AG08395 (cell line): ENCODE results near the gene KCNK10.

Experiments used
- DNase-seq: peaks from one replicate; pipeline ENCODE4 v3.0.0; 2012; ENCODE audit warnings: mixed read lengths, low spot score

Gene KCNK10

DNA sequence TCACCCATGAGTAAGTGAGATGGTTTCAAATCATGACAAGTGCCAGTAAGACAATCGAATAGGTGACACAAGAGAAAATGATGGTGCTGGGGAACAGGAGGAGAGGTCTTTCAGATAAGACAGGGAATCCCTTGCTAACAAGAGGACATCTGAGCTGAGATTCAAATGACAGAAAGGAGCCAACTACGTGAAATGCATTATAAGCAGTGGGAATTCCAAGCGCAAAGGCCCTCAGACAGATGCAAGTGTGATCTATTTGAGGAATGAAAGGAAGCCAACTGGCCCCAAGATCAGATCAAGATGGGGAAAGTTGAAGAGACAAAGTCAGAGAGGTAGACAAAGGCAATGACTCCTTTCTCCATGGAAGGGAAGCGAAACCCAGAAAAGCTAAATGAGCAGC, 4.7 kb downstream of the KCNK10 start:
- DNase-seq, result no peak

DNA sequence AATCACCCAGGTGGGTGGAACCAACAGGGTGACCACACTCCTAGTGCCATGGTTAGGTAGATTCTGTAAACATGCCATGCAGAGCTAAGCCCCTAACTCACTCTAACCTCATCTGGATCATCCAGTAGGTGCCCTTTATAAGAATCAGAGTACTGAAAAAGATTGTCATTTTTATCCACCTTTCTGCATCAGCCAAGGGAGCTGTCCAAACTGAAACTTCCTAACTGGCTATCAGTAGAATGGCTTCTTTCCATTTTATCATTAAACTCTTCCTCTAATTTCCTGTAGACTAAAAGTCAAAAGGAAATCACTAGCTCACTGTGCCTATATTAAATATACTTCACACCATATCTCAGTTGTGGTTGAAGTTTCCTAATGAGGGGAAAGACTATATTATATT, 6.5 kb downstream of the KCNK10 start:
- DNase-seq, result no peak

DNA sequence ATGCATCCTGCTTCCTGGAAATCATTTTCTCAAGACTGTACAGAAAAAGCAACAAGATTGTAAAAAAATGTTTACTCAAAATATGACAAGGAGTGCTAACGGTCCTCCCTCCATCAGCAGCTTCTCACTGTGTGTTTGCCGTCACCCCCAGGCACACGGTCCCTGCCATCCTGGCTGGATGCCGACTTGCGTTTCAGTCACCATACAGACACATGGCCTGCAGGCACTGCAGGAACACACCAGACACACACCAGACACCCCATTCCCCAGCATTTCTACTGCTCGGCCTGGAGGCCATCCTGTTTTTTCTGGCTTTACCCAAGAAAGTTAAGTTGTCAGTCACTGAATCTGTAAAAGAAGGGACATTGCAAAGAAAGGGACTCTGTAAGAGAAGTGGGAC, 10.8 kb downstream of the KCNK10 start:
- no peak for DNase-seq

DNA sequence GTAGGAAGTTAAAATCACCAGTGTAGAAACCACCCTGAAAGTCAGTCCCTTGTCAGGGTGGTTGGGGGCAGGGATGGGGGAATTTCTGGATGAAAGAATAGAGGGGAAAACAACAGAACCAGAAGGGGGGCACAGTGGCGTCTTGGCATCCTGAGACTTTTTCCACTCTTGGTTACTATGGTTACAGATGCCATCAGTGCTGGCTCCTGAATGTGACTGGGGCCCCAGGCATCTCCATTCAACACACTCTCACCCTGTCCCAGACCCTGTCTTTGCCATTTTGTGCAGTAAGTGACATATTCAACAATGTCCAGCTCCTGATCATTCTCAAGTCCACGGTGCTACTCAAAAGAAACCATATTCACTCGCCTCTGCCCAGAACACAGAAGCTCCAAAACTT, 11.3 kb downstream of the KCNK10 start:
- no peak for DNase-seq

DNA sequence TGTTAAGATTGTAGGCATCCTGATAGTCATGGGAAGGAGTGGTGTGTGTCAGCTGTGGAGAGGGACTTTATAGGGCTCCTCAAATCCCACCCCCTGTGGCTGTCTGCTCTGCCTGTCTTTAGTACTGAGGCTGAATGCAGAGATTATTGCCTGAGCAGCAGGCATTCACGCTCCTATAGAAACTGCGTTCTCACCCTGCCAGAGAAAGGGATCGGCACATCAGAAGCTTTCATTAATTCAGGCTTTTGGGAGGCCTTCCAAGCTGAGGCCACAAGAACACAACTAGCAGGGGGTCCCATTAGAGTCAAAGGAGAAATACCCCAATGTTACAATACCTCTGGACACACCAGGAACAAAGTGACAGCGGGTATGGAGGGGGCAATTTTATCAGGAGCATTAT, 12.6 kb downstream of the KCNK10 start:
- DNase-seq, result no peak

DNA sequence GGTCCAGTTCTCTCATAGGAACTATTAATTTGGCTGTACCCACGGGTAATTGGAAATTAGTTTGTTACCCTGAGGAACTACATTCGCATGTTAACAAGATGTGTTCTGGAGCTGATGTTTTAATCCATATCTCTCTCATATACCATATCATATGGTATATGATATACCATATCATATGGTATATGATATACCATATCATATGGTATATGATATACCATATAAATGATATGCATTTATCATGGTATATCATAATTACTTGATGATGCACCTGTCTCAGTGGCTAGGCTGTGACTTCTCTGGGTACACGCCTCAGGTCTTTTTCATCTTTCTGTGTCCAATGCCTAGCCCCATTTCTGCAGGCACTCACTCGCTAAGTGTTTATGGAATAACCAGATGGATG, 13.0 kb downstream of the KCNK10 start:
- DNase-seq, result no peak

DNA sequence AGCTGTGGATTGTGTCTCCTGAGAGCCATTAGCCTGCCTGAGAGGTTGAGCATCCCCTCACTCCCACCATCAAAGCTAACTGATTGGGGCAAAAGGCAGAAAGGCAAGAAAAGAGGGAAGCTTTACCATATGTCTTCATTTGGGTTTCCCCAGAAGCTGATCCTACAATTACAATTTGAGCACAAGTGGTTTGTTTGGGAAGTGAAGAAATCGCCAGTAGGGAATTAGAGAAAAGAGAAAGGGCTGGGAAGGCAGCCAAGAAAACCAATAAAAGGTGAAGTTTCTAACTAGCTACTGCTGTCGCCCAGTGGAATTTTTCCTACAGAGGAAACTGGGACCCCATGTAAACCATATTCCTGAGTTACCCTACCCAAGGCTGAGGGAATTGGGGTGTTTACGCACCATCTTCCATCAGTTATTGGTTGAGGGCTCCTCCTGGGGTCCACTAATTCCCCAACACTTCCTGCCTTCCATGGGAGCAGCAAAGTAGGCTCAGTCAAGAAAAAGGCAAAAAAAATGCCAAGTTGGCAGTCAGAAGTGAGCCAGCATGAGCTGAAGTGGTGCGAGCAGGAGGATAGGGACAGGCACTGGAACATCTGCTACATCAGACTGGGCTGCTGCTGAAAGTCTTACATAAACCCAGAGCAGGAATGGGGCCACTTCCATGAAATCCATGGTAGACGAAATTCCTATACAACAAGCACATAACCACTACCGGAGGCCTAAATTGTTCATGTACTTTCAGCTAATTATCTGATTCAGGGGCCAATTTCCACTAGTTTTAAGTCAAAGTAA, 17.3 kb downstream of the KCNK10 start:
- DNase-seq, result no peak

DNA sequence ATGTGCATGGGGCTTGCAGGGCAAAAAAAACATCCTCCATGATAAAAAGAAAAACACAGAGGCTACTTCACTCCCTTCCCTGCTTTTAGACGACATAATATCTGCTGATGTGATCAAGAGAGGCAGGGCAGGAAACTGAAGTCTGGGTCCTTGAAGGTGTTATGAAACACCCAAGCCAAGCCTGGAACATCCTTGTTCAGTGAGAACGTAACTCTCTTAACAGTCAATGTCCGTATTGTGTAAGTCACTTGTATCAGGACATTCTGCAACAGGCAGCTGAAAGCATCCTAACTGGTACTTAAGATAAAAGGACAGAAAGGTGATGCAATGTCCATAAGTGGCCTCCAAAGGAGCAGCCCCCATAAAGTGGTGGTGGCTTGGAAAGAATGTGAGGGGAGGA, 20.0 kb downstream of the KCNK10 start:
- no peak for DNase-seq

DNA sequence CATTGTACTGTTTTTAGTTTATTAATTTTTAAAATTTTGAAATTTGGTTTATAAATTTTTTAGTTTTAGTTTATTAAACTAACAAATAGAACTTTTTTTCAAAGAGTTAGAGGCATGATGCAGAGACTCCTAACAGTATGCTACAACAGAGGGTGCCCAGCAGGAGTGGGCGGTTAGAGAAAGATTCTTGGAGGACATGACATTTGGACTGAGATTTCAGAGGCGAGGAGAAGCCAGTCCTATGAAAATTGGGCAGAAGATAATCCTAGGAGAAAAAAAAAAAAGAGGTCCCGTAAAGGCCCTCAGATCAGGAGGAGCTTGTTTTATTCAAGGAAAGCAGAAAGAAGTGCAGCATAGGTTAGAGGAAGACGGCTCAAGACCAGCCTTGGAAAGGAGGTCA, 21.7 kb downstream of the KCNK10 start:
- no peak for DNase-seq

DNA sequence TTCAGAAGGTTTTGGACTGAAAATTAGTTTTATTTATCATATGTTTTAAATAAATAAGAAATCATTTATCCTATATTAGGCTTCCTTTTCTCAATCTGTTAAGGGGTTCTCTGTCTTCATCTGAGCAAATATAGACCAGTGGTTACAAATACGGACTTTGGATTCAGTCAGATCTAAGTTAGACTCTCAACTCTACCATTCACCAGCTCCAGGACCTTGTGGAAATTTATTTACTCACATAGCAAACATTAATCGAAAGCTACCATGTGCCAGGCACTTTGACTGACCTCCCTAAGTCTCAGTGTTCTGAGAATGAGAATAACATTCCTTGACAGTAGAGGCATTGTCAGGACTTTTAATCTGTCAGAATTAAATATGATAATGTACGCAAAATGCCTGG, 22.3 kb downstream of the KCNK10 start:
- DNase-seq, result no peak

DNA sequence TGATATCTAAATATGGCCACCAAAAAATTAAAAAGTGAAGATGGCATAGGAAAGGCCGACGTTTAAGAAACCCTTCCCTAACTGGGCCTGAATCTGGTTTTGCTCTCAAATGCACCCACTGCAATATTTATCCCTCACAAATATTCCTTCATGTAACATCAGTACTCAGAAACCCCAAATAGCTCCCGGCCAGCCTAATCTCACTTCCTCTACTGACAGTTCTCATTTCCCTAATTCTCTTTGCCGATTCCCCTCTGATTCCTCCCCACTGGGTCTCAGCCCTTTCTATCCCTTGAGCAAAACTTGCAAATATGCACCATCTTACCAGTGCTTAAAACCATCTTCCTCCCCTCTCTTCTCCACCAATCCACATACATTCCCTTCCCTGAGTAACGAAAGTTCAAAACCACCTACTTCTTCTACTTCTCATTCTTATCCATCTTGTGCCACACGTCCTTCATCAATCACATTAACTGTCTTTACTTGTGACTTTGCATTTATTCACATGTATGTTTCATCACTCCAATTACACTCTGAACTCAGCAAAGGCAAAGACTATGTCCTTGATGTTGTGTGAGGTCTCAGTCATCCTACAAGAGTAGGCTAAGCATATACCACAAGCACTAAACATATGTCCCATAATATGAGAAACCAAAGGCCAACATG, 23.1 kb downstream of the KCNK10 start:
- DNase-seq, result no peak

DNA sequence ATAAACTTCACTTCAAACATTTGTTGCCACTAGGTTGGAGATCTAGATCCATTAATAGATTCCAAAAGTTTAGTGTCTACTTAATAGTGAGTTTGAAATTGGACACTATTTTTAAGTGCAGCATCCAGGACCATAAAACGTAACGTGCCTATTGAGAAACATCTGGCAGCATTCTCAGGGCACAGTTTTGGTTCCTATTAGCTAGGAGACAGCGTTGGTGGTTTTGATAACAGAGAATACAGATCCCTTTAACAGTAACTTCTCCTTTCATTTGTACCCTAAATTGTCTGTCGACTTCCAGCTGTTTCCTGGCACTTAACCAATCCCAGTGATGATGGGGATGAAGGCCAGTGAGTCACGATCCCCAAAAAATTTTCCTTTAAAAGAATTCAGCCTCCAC, 25.8 kb downstream of the KCNK10 start:
- no peak for DNase-seq

DNA sequence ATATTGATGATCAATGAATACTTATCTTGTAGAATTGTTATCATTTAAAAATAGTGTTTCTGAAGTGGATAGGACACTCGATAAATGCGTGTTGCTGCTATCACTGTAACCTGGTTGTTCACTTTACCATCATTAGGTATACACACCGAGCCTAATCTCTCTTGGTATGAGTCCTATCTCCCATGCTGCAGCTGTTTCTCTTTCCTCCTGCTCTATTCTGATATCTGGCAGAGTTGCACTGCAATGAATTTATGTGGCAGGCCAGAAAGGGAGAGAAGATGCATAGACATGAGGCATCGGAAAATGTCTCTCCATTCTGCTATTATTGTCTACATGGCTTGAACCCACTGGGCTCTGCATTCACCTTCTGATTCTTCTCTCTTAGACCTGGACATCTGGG, 26.7 kb downstream of the KCNK10 start:
- DNase-seq, result no peak

DNA sequence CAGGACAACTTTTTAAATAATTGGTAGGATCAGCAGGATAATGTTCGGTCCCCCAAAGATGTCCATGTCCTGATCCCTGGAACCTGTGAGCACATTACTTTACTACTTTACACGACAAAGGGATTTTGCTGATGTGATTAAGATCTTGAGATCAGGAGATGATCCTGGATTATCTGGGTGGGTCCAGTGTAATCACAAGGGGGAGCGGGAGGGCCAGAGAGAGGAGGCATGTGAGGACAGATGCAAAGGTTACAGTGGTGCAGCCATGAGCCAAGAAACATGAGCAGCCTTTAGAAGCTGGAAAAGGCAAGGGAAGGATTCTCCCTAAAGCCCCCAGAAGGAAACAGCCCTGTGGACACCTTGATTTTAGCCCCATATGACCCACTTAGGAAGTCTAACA, 33.1 kb downstream of the KCNK10 start:
- no peak for DNase-seq

DNA sequence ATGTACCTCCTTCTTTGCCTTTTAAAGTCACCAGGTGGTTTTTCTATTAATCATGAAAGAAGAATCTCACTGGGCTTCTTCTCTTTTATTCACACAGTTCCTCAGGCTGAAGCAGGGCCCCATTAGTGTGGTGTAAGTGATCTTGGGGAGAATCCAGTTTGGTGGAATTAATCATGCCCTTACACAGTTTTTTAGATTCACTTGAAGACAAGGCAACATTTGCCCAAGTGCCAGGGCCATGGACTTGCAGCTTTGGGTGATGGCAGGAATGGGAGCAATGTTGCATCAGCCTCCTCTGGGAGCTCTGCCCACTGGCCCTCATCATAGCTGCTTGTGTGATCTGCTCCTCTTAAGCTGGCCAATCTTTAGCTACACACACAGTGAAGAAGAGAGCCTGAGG, 33.8 kb downstream of the KCNK10 start:
- DNase-seq, result no peak

DNA sequence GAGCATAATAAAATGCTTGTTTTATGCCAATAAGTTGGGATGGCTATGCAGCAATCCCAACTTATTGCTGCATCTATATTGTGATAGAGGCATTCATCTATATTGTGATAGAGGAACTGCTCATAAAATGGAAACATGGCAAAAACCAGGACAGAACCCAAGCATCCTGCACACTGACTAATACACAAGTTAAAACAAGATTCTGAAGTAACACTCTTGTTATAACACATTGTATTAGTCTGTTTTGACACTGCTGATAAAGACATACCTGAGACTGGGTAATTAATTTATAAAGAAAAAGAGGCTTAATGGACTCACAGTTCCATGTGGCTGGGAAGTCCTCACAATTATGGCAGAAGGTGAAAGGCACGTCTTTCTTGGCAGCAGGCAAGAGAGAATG, 36.8 kb downstream of the KCNK10 start:
- no peak for DNase-seq

DNA sequence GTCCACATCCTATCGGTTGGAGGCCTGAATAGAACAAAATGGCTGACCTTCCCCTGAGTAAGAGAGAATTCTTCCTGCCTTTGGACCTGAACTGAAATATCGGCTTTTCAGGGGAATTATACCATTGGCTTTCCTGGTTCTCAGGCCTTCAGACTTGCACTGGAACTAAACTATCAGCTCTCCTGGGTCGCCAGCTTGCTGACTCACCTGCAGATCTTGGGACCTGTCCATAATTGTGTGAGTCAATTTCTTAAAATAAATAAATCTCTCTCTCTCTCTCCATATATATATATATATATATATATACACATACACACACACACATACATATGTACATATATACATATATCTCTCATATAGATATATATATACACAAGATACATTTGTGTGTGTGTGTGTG, 41.6 kb downstream of the KCNK10 start:
- DNase-seq, result no peak

DNA sequence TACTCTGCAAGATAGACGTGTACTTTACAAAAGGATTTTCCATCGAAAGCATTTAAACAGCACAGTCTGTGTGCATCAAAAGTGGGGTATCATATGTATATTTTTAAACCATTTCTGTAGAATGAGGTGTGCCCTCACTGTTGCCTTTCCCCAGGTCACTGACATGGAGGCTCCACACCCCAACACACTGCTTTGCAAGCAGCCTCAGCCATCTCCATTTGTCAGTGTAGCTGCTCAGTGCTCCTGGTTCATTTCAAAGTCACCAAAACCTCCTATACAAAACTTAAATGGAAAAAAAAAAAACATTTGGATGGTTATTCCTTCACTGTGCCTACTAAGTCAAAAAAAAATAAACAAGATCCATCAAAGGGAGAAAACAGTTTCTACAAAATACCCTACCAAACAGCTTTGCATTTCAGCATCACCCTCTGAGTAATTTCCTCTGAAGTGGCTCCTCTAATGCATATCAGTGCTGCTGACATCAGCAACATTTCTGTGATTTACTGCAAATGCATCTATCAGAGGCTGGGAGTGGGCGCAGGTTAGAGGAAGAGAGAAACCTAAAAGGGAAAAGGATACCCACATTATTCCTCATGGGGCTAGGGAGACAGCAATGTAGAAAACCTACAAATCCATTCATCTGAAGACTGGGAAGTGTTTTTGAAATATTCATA, 46.0 kb downstream of the KCNK10 start:
- no peak for DNase-seq

DNA sequence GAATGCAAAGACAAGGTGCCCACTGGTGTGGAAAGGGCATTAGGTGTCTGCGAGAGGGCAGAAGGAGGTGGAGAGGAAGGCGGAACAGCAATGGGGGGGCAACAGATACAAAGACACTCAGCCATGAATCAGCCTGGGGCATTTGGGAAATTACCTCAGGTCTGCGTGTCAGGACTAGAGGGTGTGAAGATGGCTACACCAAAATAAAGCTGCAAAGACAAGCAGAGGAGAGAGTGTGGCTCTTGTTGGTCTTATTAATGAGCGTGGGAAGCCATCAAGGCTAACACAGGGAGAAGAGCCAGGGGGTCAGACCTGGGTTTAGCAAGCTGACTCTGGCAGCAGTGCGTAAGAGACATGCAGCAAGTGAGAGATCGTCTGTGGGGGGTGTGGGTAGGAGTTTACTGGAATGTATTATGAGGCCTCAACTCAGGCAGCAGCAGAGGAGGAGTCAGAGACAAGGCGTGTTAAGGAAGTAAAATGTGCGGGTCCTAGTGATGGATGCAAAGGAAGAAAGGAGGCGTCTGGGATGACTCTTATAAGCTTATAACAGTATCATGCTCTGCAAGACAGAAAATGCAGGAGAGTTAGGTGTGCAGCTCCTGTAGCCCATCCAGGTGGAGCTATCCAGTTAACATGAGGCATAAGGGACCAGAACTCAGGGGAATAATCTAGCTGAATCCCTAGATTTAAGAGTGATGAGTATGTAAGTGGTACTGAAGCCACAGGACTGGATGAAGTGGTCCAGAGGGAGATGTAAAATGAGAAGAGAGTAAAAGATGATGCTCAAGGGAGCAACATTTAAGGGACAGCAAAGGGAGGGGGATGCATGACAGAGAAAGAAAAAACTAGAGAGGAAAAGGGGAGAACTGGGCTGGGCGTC, 50.4 kb downstream of the KCNK10 start:
- no peak for DNase-seq

DNA sequence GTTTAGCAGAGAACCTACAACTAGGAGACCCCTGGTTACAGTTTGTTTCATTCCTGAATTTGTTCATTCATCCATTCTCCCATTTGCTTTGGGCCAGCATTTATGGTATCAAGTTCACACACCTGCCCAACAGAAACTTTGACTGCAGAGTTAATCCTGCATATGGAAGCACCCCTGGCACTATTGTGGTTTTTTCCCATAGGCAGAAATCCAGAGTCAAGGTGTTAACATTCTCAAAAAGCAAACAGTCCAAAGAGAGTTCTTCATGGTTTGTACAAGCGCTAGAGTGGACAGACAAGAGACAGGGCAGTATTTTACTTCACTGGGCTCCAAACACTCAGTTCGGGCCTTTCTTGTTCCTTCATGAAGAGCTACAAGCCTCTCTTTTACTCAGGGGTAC, 51.9 kb downstream of the KCNK10 start:
- DNase-seq, result no peak

DNA sequence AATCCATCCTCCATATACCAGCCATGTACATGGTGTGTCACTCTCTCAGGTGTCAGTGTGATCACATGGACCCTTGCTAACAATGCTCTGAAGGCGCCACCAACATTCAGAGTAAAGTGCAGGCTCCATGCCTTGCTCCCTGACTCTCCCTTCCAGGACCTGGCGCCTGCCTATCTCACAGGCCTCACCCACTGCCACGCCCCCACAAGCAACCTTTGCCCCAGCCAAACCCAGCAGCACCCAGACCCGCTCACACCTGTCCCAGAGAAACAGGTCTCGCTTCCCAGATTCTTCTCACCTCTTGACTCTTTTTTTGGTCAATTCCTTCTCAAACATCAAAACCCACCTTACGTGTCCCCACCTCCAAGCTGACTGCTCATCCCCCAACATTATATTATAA, 52.3 kb downstream of the KCNK10 start:
- DNase-seq, result no peak

DNA sequence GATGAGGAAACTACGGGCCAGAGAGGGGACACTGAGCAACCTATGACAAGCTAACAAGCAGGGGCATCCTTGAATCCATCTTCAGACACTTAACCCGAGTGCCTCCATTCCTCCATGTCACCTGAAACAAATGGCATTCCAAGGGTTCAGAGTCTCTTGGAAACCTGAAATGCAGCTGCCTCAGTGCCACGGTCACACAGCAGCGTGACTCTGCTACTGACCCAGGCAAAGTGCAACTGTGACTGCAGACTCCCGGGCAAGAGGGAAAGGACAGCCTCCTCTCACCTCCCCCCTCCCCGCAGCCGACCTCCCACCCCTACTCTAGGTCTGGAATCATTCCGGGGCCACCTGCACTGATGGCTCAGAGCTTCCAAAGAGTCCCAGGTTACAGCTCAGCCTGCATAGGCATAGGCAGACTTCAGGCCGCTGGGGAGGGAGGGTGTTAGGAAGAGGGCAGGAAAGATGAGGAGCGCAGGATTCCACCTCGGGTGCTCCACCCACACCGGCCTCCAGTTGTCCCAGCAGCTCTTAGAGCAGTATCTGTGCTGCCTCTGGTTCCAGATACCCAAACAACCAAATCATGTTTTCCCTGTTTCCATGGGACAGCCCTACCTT, 53.2 kb downstream of the KCNK10 start:
- no peak for DNase-seq
